CD14-positive monocyte (primary cell): ENCODE data around the gene GRM2. TPM values are rescaled to one million over a fixed set of nuclear protein-coding genes. Genes with fewer than 3 reads are reported as not detected.
A peak's percentile ranks its signal among the peaks of the same experiment; 100 is the strongest.

ENCODE experiments used
- DNase-seq, 3 donors: peaks; one replicate each; pipeline ENCODE4 v3.0.0-alpha.2; 2011 to 2022
- H2AFZ ChIP-seq: 2 replicates; pipeline ENCODE4 v1.6.0; 2012; ENCODE audit warnings: mild to moderate bottlenecking, low read depth, low read length, inconsistent platforms; ENCODE audit not compliant: insufficient read depth, poor library complexity, severe bottlenecking
- H3K27ac ChIP-seq, 2 donors: 1 replicate in 1 of 2; 2 replicates in 1 of 2; pipeline ENCODE4 v1.5.1; 2012 to 2013; ENCODE audit warnings: low read length in 2 of 2, control low read depth in 1 of 2, inconsistent platforms in 1 of 2, low read depth in 1 of 2, mild to moderate bottlenecking in 1 of 2
- H3K27me3 ChIP-seq, 2 donors: one replicate each; pipeline versions ENCODE4 v1.6.0 to v1.6.1; 2011 to 2013; ENCODE audit warnings: low read length in 2 of 2; ENCODE audit not compliant: control insufficient read depth in 2 of 2, insufficient read depth in 2 of 2
- H3K36me3 ChIP-seq, 2 donors: replicated peaks in 1 of 2; 1 replicate in 1 of 2; 2 replicates in 1 of 2; pipeline versions ENCODE4 v1.5.1 to v1.6.1; 2012 to 2013; ENCODE audit warnings: low read length in 2 of 2, control low read depth in 1 of 2, inconsistent platforms in 1 of 2, mild to moderate bottlenecking in 1 of 2; ENCODE audit not compliant: insufficient read depth in 2 of 2, control insufficient read depth in 1 of 2
- H3K4me1 ChIP-seq, 2 donors: 1 replicate in 1 of 2; 2 replicates in 1 of 2; pipeline versions ENCODE4 v1.5.1 to v1.6.1; 2012 to 2013; ENCODE audit warnings: low read length in 2 of 2, control low read depth in 1 of 2, inconsistent platforms in 1 of 2, mild to moderate bottlenecking in 1 of 2, moderate library complexity in 1 of 2; ENCODE audit not compliant: insufficient read depth in 2 of 2, control insufficient read depth in 1 of 2
- H3K4me2 ChIP-seq: replicated peaks from 2 replicates; pipeline ENCODE3; 2012; ENCODE audit warnings: low read length, moderate library complexity, mild to moderate bottlenecking; ENCODE audit not compliant: poor library complexity, severe bottlenecking; ENCODE audit errors: extremely low read depth
- H3K4me3 ChIP-seq, 3 experiments: fragments of 200-600 bp in 1 of 3; sonication (generic) in 1 of 3; replicated peaks in 1 of 3; 1 replicate in 2 of 3; 2 replicates in 1 of 3; pipeline ENCODE4 v1.5.1; 2011 to 2013; ENCODE audit warnings: low read length in 3 of 3, mild to moderate bottlenecking in 3 of 3, control low read depth in 2 of 3, low read depth in 2 of 3, inconsistent platforms in 1 of 3, moderate library complexity in 1 of 3
- H3K79me2 ChIP-seq: 2 replicates; pipeline ENCODE4 v1.6.0; 2012; ENCODE audit warnings: mild to moderate bottlenecking, control low read depth, inconsistent platforms, low read length, moderate library complexity; ENCODE audit not compliant: insufficient read depth
- H3K9ac ChIP-seq: 2 replicates; pipeline ENCODE4 v1.6.0; 2017; ENCODE audit warnings: low read length, mild to moderate bottlenecking; ENCODE audit not compliant: insufficient read depth, poor library complexity, severe bottlenecking
- H3K9me3 ChIP-seq, 2 donors: replicated peaks in 1 of 2; 1 replicate in 1 of 2; 2 replicates in 1 of 2; pipeline versions ENCODE4 v1.5.1 to v1.6.1; 2012 to 2013; ENCODE audit warnings: low read length in 2 of 2, control low read depth in 1 of 2; ENCODE audit not compliant: control insufficient read depth in 1 of 2, insufficient read depth in 1 of 2
- H4K20me1 ChIP-seq: 2 replicates; pipeline ENCODE4 v1.6.0; 2012; ENCODE audit warnings: mild to moderate bottlenecking, low read length, control low read depth, moderate library complexity; ENCODE audit not compliant: insufficient read depth
- H3K27ac Mint-ChIP-seq, 7 donors: one replicate each; pipeline ENCODE4 v1.8.0; 2020; ENCODE audit warnings: mild to moderate bottlenecking in 7 of 7, mixed read lengths in 7 of 7, moderate library complexity in 6 of 7, inconsistent platforms in 2 of 7
- H3K27me3 Mint-ChIP-seq, 3 donors: one replicate each; pipeline ENCODE4 v1.8.0; 2021 to 2022; ENCODE audit warnings: low read depth in 3 of 3, mild to moderate bottlenecking in 3 of 3, mixed read lengths in 3 of 3, moderate library complexity in 3 of 3, inconsistent platforms in 1 of 3
- H3K36me3 Mint-ChIP-seq, 2 donors: one replicate each; pipeline ENCODE4 v1.8.0; 2020; ENCODE audit warnings: mixed read lengths in 2 of 2, inconsistent platforms in 1 of 2, mild to moderate bottlenecking in 1 of 2
- H3K4me1 Mint-ChIP-seq: one replicate; pipeline ENCODE4 v1.8.0; 2020; ENCODE audit warnings: mild to moderate bottlenecking, mixed read lengths
- H3K4me3 Mint-ChIP-seq, 2 donors: one replicate each; pipeline ENCODE4 v1.8.0; 2020; ENCODE audit warnings: mild to moderate bottlenecking in 2 of 2, mixed read lengths in 2 of 2, moderate library complexity in 1 of 2
- H3K9me3 Mint-ChIP-seq, 7 donors: one replicate each; pipeline ENCODE4 v1.8.0; 2020 to 2022; ENCODE audit warnings: mixed read lengths in 7 of 7, mild to moderate bottlenecking in 6 of 7, moderate library complexity in 6 of 7, inconsistent platforms in 2 of 7
- WGBS: methylation state at CpG from one replicate; pipeline ENCODE4 v1.1.5; 2013; ENCODE audit warnings: missing lambda C conversion rate; ENCODE audit not compliant: insufficient coverage; 5-methylcytosine and 5-hydroxymethylcytosine counted together
- intact Hi-C, 2 donors: fragments of 100-400 bp; cut with micrococcal nuclease; formaldehyde crosslinking; loops; one replicate each; pipeline versions ENCODE4 v1.15.0 to v1.15.1; 2023
- polyA plus RNA-seq, 3 donors: library from polyadenylated mRNA; depleted of rRNA in 1 of 3; unstranded in 2 of 3; stranded (reverse) in 1 of 3; fragments of 300-500 nt in 2 of 3; fragments of >200 nt in 1 of 3; fragmentation: Illumina TruSeq in 2 of 3; gene quantifications; 1 replicate in 2 of 3; 2 replicates in 1 of 3; pipeline ENCODE4 v1.2.3, GENCODE V29; 2012 to 2021
- TF ChIP-seq, protein P1 (sequence below): fragments of 200-600 bp; IDR thresholded peaks from one replicate; pipeline ENCODE4 v1.8.0; 2022; ENCODE audit warnings: antibody characterized with exemption, mild to moderate bottlenecking

Gene GRM2
- polyA plus RNA-seq, 3 donors: 0.72 TPM; not detected in 2

GRCh38 chr3:51676102-51676640 lies 30.7 kb upstream of the GRM2 start:
- H3K4me2 ChIP-seq: no peak overlapping the region
- H2AFZ ChIP-seq: no peak overlapping the region
- whole genome bisulfite sequencing: 100% methylated on average over 1 of the region's 3 CpGs
- H3K9ac ChIP-seq: no peak overlapping the region
- peaks cover 44 to 50% of the 10 kb centered on the region in 2 donors for H3K36me3 ChIP-seq
- no peak overlapping the region for H3K27ac ChIP-seq
- no peaks in the 10 kb centered on the region for H3K27me3 Mint-ChIP-seq
- no peaks in the 10 kb centered on the region for H3K27me3 ChIP-seq
- DNase-seq: no peak
- peaks cover 78% of the 10 kb centered on the region for H3K79me2 ChIP-seq
- H3K4me3 Mint-ChIP-seq: no peak overlapping the region
- TF ChIP-seq, protein P1, sequence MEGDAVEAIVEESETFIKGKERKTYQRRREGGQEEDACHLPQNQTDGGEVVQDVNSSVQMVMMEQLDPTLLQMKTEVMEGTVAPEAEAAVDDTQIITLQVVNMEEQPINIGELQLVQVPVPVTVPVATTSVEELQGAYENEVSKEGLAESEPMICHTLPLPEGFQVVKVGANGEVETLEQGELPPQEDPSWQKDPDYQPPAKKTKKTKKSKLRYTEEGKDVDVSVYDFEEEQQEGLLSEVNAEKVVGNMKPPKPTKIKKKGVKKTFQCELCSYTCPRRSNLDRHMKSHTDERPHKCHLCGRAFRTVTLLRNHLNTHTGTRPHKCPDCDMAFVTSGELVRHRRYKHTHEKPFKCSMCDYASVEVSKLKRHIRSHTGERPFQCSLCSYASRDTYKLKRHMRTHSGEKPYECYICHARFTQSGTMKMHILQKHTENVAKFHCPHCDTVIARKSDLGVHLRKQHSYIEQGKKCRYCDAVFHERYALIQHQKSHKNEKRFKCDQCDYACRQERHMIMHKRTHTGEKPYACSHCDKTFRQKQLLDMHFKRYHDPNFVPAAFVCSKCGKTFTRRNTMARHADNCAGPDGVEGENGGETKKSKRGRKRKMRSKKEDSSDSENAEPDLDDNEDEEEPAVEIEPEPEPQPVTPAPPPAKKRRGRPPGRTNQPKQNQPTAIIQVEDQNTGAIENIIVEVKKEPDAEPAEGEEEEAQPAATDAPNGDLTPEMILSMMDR: no peak
- H3K27ac Mint-ChIP-seq: no peak overlapping the region
- H3K4me1 Mint-ChIP-seq: peaks cover 79% of the 10 kb centered on the region
- peaks cover 42 to 52% of the 10 kb centered on the region in 2 donors for H3K36me3 Mint-ChIP-seq
- H3K9me3 ChIP-seq: no peaks in the 10 kb centered on the region
- H3K9me3 Mint-ChIP-seq: no peaks in the 10 kb centered on the region
- peaks cover 35 to 53% of the 10 kb centered on the region in 2 donors for H3K4me1 ChIP-seq
- intact Hi-C loops: no loop called here
- H4K20me1 ChIP-seq: peaks cover 53% of the 10 kb centered on the region
- H3K4me3 ChIP-seq: no peak overlapping the region

GRCh38 chr3:51677358-51677757 lies 29.5 kb upstream of the GRM2 start:
- H3K9me3 Mint-ChIP-seq: no peaks in the 10 kb centered on the region
- peaks cover 84% of the 10 kb centered on the region for H3K4me1 Mint-ChIP-seq
- Histone ChIP-seq H3K27me3 (no peaks in the 10 kb centered on the region), H3K79me2 (peaks cover 70% of the 10 kb centered on the region), H3K4me1 (peaks cover 41 to 58% of the 10 kb centered on the region in 2 donors), H3K9ac (no peak overlapping the region), H3K36me3 (peaks cover 44 to 51% of the 10 kb centered on the region in 2 donors), H3K4me3 (no peak overlapping the region), H3K4me2 (no peak overlapping the region), H3K9me3 (no peaks in the 10 kb centered on the region), H3K27ac (no peak overlapping the region), H2AFZ (no peak overlapping the region), H4K20me1 (peaks cover 60% of the 10 kb centered on the region)
- DNase-seq: no peak
- TF ChIP-seq, protein P1: no peak
- H3K36me3 Mint-ChIP-seq: peaks cover 42 to 57% of the 10 kb centered on the region in 2 donors
- H3K4me3 Mint-ChIP-seq: no peak overlapping the region
- 95% methylated on average over 2 of the region's 3 CpGs for WGBS
- no peaks in the 10 kb centered on the region for H3K27me3 Mint-ChIP-seq
- intact Hi-C loops: no loop called here
- H3K27ac Mint-ChIP-seq: peak overlapping the region in 2 of 7 donors; percentile 32 to 56
